Measurements from ENCODE around the gene SOS1. TPM values are rescaled to one million over a fixed set of nuclear protein-coding genes. Genes with fewer than 3 reads are reported as not detected.

The SOS1 gene
- total RNA-seq, 1 experiment from 2014 or later: 28.7 TPM

GRCh38 chr2:39133215-39133851, 12.5 kb upstream of the SOS1 start:
- ATAC-seq (no peak), DNase-seq (ENCODE audit: low read depth, low spot score) (no peak)
- Histone ChIP-seq H3K4me1 (ENCODE audit: control insufficient read depth, insufficient read depth, low read length) (no peaks in the 10 kb centered on the region), H3K36me3 (ENCODE audit: control insufficient read depth, insufficient read depth, low read length) (no peaks in the 10 kb centered on the region), H3K27me3 (ENCODE audit: control insufficient read depth, insufficient read depth, low read length) (no peaks in the 10 kb centered on the region), H3K4me3 (ENCODE audit: low read depth in 2 of 2, low read length in 2 of 2) (no peak overlapping the region), H3K9me3 (ENCODE audit: control insufficient read depth, insufficient read depth, low read depth, low read length) (no peaks in the 10 kb centered on the region), H3K27ac (ENCODE audit: low read length) (no peak overlapping the region)
- CTCF ChIA-PET: no interaction called here
- intact Hi-C loops (cut with micrococcal nuclease; ENCODE audit: unreplicated experiment): no loop called here
- in situ Hi-C loops (cut with HindIII; ENCODE audit: low pct_unique_long_range_greater_than_20kb, low sequenced_read_pairs): no loop called here
- POLR2A ChIA-PET: no interaction called here
- no peak for TF ChIP-seq CTCF (IDR thresholded peaks at IDR 0.05)
- no peak for TF ChIP-seq SIN3A (IDR thresholded peaks at IDR 0.05; ENCODE audit: borderline replicate concordance, insufficient read depth, low read depth, low read length)
- no peak for TF ChIP-seq TCF7L2 (IDR thresholded peaks at IDR 0.05; ENCODE audit: low read depth, low read length)
- no peak for TF ChIP-seq REST (IDR thresholded peaks at IDR 0.05; ENCODE audit: insufficient read depth in 1 of 2, low read depth in 2 of 2, low read length in 1 of 2)
- no peak for TF ChIP-seq POLR2AphosphoS5 (IDR thresholded peaks at IDR 0.05; ENCODE audit: low read depth, low read length)
- no TSS peak for BruUV-seq (replicated peaks)

GRCh38 chr2:39128919-39129391, 8.1 kb upstream of the SOS1 start:
- in situ Hi-C loops (cut with HindIII; ENCODE audit: low pct_unique_long_range_greater_than_20kb, low sequenced_read_pairs) (no loop called here), intact Hi-C loops (cut with micrococcal nuclease; ENCODE audit: unreplicated experiment) (no loop called here)
- H3K36me3 ChIP-seq (ENCODE audit: control insufficient read depth, insufficient read depth, low read length): no peaks in the 10 kb centered on the region
- ATAC-seq (no peak), DNase-seq (ENCODE audit: low read depth, low spot score) (no peak)
- peaks cover 2% of the 10 kb centered on the region; the same call in 1 of the 2 replicates for H3K4me1 ChIP-seq (ENCODE audit: control insufficient read depth, insufficient read depth, low read length)
- no peak overlapping the region for H3K4me3 ChIP-seq (ENCODE audit: low read depth in 2 of 2, low read length in 2 of 2)
- CTCF ChIA-PET: interaction anchor here (0.6 kb wide), 1 partner anchor 476 kb away, joined by 3 read pairs; no protein-coding TSS in a partner anchor
- POLR2A ChIA-PET: no interaction called here
- no peaks in the 10 kb centered on the region for H3K27me3 ChIP-seq (ENCODE audit: control insufficient read depth, insufficient read depth, low read length)
- TF ChIP-seq SIN3A (IDR thresholded peaks at IDR 0.05; ENCODE audit: borderline replicate concordance, insufficient read depth, low read depth, low read length) (no peak), POLR2AphosphoS5 (IDR thresholded peaks at IDR 0.05; ENCODE audit: low read depth, low read length) (no peak), TCF7L2 (IDR thresholded peaks at IDR 0.05; ENCODE audit: low read depth, low read length) (no peak), CTCF (IDR thresholded peaks at IDR 0.05) (no peak), REST (IDR thresholded peaks at IDR 0.05; ENCODE audit: insufficient read depth in 1 of 2, low read depth in 2 of 2, low read length in 1 of 2) (no peak)
- no peak overlapping the region for H3K27ac ChIP-seq (ENCODE audit: low read length)
- BruUV-seq (replicated peaks): no TSS peak
- H3K9me3 ChIP-seq (ENCODE audit: control insufficient read depth, insufficient read depth, low read depth, low read length): no peaks in the 10 kb centered on the region

Data from Panc1 (cell line).